Activated effector memory CD4-positive, alpha-beta T cell treated with Interleukin-2 at 50 U/mL for 16 hours (primary cell): Measurements from ENCODE around the gene TBC1D3.
"Not testable (repeated sequence)": the region's sequence is repeated elsewhere in the genome, so short reads cannot be mapped to it uniquely, and the experiment has no call there.

ENCODE experiments used
- DNase-seq: peaks from one replicate; pipeline ENCODE4 v3.0.0-alpha.2; 2020

The TBC1D3 gene

GRCh38 chr17:38192455-38192854, at the start of gene TBC1D3:
TSS of gene TBC1D3 (minus strand) at chr17:38192555. CDS start at chr17:38191029, 1,526 bp downstream.
- not testable (repeated sequence) for DNase-seq

DNA sequence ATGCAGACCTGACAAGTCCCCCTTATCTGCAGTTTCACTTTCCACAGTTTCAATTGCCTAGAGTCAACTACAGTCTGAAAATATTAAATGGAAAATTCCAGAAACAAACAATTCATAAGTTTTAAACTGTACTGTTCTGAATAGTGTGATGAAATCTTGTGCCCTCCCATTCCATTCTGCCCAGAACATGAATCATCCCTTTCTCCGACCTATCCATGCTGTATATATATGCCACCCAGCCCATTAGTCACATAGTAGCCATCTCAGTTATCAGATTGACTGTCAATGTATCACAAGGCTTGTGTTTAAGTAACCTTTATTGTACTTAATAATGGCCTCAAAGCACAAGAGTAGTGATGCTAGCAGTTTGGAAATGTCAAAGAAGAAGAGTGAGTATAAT, 40.4 kb upstream of the TBC1D3 start:
- not testable (repeated sequence) for DNase-seq

DNA sequence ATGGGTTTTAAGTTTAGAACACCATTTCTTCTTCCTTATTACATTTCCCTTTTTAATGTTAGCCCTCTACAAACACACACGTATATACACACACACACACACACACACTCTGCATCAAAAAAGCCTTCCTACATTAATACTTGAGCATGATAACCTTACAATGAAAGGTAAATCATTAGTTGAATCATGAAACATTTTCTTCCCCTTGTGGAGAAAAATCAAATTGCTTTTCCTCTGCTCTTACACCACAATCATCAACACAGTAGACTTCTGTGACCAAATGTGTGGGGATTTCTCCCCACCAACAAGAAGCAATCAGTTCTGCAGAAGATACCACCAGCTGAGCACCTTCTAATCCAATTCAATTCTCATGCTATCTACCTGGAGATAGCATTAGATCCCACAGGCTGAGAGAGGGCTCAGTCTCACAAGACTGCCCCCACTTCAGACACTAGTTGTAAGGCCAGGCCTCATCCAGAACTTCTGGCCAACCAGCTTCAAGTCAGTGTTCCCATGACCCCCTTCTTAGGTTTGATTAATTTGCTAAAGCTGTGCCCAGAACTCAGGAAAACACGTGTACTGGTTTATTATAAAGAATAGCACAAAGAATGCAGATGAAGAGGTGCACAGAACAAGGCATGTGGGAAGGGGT, 33.6 kb upstream of the TBC1D3 start:
- not testable (repeated sequence) for DNase-seq

DNA sequence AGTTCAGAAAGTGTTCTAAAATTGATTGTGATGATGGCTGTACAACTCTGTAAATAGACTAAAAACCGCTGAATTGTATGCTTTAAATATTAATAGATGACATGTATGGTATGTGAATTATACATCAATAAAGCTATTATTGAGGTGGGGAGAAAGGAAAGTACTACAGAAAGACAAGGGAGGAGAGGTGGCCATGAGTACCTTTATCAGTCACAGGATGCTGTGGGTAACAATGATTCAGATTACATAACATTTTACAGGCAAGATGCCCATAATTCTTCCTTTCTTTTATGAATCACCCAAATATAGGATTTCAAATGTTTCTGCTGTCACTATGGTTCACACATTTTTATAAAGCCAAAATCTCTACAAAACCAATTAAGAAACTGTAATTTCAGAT, 28.5 kb upstream of the TBC1D3 start:
- DNase-seq, result not testable (repeated sequence)

DNA sequence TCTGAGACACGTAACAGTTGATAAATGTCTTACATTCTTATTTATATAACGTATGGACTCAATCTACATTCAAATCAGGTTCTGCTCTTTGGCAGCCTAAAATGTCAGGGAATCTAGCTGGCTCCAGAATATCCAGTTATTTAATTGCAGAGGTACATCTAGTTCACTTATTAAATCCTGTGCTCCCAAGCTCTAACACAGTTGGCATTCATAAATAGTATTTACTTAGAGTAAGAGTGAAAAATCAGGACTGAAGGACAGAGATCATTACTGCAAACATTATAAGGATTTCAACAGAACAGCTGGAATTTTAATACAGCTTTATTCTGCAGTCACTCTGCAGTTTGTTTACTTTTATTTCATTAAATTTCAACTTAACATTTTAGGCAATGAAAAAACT, 7.9 kb upstream of the TBC1D3 start:
- not testable (repeated sequence) for DNase-seq

DNA sequence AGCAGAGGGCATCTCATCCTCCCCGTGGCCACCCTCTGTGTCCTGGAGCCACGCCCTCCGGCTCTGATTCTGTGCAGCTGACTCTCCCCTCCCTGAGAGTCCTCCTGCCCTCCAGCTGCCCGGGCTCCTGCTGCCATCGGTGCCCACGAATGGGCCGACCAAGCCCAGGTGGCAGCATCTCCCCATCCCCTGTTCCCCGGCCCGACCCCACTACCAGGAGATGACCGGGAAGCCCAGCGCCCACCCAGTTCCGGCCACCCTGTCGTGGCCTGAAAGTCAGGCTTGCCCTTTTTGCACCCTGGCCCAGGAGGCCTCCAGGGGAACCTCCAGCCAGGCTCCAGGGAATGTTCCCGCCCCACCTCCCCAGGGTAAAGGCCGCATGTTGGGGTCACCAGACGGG, 57.5 kb downstream of the TBC1D3 start:
- not testable (repeated sequence) for DNase-seq
